Left cardiac atrium (tissue), 4 donors: ENCODE measurements around the gene ABCA13. TPM values are rescaled to one million over a fixed set of nuclear protein-coding genes. Genes with fewer than 3 reads are reported as not detected.

Experiments
- ATAC-seq, 2 donors: fragments of 200-7000 bp; cut with Tn5 transposase; one replicate each; pipeline ENCODE4 v1.9.1; 2020; ENCODE audit warnings: mild to moderate bottlenecking in 2 of 2, moderate library complexity in 2 of 2
- DNase-seq: peaks from one replicate; pipeline ENCODE4 v3.0.0-alpha.2; 2020
- intact Hi-C, 2 donors: fragments of 100-400 bp; cut with DNase I; formaldehyde crosslinking; loops; one replicate each; pipeline versions ENCODE4 v1.14.1 to v1.15.1; 2022 to 2023
- total RNA-seq, 2 donors: library from RNA; stranded (reverse); fragmentation: NEBNext Ultra II Directional; extraction: Animal tissue kit (Norgen Biotek cat#: 25700); gene quantifications; one replicate each; pipeline ENCODE4 v1.2.1, GENCODE V29; 2021
- donor health status: DM: no; HTN: yes; CAD: no.
- donor health status: DM: no; HTN: yes; CAD: no; lungs with severe emphysema.
- donor health status: DM: yes; HTN: yes; CAD: no.
- donor health status: Dilated cardiomyopathy.

The ABCA13 gene
- total RNA-seq, 2 donors from 2014 or later, result 0.05 TPM; not detected in 1

DNA sequence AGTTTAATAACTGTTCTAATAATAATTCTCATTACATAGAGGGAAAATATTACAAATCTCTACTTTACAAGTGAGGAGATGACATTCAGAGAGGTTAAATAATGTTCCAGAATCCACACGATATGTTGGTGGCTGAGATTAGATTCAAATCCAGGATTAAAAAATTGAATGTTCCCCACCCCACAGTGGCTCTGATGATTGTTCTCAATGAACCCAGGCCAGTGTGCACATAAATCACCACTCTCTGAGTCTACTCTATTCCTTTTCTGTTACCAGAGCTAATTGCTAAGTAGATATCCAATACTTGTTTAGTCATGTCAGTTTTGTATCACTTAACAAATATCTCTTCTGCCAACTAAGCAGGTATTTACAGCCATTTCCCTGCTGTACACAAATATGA is 281.0 kb downstream of the ABCA13 start:
- intact Hi-C loops, result no loop called here
- no peak for ATAC-seq

DNA sequence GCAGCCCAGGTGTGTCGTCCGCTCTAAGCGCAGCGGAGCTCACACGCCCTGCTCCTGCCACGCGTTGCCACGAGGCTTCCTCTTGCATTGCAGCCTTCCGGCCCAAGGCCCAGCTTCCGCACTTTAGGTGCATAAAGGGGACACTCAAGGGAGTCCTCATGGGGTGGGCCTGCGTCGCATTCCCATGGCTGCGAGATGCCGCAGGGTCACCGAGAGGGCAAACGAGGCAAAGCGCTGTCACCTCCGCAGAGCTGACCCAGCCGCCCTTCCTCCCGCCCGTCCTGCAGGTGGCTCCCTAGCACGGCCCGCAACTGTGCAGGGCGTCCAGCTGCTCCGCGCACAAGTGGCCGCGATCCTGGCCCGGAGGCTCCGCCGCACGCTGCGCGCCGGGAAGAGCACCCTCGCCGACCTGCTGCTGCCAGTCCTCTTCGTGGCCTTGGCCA is 283.5 kb downstream of the ABCA13 start:
- intact Hi-C loops, result no loop called here
- ATAC-seq (no peak), DNase-seq (no peak)

More for the DNA sequence above, 281.0 kb downstream of the ABCA13 start:
- no peak for DNase-seq

DNA sequence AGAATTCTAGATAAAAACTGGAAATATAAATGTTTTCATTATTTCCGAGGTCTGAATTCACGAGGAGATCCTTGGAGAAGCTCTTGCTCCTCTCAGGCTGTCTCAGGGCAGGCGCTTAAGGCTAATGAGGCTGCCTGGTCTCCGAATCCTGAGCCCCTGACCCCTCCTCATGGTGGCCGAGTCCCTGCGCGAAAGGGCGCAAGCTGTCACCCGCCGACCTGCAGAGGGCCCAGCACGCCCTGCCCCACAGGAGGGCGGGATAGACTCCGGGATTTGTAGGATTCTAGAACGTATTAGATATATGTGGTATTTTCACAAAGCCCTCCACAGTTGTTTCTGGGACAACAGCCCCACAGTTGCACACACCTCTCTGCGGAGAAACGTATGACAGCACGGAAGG is 284.1 kb downstream of the ABCA13 start:
- DNase-seq (no peak), ATAC-seq (no peak)
- intact Hi-C loops, result no loop called here

DNA sequence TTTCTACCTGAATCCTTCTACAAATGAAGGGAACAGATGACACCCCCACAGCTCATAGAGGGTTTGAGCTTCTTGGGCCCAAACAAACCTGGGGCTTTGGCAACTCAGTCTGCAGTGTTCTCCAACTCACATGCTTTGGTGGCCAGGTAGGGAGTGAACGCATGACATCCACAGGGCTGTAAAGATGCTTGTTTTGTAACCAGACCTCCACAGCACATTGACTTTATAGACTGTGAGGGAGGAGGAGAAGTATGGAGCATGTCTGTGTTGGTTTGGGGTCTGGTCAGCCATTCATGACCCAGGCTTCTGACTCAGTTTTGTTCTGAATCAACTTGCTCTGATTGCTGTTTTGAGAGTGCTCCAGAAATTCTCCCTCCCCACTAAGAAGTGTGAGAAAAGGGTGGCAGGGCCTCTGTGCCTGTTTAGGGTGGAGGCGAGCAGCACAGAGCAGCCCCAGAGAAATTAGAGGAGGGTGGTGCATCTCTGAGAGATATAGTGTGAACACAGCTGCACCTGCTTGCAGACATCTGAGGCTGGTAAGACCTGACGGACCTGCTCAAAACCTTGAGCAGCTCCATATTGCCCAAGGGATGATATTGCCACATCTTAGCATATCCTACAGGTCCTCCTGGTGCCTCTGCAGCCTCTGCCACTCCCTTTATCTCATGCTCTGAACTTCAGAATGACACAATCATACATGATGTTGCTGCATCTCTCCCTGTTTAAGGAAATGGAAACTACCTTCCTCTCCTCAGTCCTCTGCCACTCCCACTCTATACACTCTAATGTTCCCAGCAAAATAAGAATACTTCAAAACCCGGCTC is 287.7 kb downstream of the ABCA13 start:
- intact Hi-C loops, result no loop called here
- DNase-seq (no peak), ATAC-seq (no peak)

DNA sequence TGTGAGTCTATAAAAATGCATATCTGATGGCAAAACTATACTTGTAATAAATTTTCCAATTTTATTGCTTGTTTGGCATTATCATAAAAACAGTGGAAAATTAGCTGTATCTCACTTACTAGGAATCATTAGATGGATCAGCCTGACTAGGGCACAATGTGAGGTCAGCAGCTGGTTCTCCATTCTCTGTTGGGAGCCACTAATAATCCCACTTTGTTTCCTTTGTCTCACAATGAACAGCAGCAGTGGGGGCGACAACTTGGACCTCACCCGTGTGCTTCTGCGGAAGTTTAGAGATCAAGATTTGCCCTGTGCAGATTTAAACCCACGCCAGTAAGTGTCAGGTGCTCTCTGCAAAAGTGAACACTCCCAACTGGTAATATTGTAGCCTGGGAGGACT is 295.5 kb downstream of the ABCA13 start:
- DNase-seq (no peak), ATAC-seq (no peak)
- intact Hi-C loops, result no loop called here

DNA sequence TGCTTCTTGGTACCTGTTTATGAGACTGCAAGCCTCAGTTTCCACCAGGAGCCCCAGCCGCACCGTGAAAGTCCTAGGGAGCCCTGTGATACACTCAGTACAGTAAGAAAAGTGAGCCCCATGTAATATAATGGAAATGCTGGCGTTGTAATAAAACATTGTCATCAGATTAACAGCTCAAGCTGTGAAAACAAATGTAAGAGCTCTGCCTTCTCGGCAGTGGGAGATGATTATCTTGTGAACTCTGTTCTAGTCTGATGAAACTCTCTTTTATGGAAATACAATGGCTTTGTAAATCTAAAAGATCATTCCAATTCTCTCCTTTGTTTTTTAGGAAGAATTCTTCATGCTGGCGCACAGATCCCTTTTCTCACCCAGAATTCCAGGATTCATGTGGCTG is 299.9 kb downstream of the ABCA13 start:
- DNase-seq (no peak), ATAC-seq (no peak)
- intact Hi-C loops, result no loop called here

DNA sequence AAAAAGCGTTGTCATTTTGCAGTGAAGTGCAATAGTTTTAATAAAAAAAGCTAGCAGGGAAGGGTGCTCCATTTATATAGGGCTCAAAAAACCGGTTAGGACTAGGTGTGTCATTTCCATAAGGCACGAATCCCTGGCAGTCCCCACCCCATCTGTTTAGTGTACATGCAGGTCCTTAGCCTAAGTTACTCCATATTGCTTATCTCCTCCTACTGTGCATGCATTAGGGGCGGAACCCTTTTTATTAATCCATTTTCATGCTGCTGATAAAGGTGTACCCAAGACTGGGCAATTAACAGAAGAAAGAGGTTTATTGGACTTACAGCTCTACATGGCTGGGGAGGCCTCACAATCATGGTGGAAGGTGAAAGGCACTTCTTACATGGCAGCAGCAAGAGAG is 301.4 kb downstream of the ABCA13 start:
- ATAC-seq (no peak), DNase-seq (no peak)
- intact Hi-C loops, result no loop called here

DNA sequence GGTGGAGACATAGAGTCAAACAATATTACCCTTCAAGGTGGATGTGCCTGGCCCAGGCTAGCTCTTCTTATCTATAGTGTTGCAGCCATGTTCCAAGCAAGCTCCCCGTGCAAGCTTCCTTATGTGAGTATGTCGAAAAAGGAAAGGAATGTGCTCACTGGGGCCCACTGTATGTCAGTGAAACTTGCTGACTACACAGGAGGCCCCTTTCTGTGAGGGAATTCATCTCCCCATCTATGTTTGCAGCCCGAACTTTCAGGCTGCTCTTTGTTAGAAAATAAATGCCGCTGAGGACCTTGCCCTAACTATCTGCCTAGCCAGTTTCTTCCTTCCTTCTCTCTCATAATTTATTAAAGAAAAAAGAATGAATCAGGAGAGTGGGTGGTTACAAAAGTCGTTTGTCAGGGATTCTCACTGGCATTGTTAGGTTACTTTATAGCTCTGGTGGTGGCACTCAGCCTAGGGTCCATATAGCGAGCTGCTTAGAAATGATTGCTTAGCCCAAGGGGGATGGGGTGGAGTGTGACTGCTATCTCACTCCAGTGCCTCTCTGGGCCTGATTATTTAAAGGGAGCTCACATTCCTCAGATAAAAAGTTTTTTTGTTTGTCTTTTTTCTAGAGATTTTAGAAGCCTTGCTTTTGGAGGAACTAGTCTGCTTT is 302.1 kb downstream of the ABCA13 start:
- intact Hi-C loops, result no loop called here
- DNase-seq (no peak), ATAC-seq (no peak)

DNA sequence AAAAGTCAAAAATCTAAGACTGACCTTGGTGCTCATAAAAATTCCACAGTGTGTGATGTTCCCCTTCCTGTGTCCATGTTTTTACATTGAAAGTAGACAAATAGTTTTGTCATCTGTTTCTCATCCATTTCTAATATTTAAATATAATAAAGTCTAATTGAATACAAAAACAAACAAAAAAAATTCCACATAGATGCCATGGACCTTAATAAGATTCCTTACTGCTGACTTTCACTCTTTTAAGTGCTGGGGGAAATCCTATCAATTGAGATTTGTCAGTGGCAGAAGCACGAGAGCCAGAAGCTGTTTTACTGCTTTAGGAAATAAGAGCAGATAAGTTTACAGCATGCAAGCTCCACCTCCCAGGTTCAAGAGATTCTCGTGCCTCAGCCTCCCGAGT is 310.0 kb downstream of the ABCA13 start:
- no peak for ATAC-seq
- intact Hi-C loops, result no loop called here
- DNase-seq, result no peak

DNA sequence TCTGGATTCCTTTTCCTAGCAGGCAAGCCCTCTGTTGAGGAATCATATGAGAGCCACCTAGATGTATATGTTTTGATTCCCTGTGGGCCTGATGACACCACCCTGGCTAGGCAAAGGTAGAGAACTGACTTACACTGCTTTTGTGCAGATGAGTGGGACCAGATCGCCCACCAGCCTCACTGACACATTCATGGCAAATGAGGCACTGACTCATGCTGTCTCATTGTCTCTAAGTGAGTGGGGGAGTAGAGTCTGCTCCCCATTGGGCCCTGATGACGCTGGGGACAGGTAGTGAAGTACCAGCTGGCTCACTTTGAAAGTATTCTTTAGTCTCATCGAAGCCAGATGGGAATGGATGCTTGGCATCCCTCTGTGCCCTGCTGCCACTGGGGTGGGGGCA is 326.3 kb downstream of the ABCA13 start:
- ATAC-seq, result no peak
- intact Hi-C loops, result no loop called here

DNA sequence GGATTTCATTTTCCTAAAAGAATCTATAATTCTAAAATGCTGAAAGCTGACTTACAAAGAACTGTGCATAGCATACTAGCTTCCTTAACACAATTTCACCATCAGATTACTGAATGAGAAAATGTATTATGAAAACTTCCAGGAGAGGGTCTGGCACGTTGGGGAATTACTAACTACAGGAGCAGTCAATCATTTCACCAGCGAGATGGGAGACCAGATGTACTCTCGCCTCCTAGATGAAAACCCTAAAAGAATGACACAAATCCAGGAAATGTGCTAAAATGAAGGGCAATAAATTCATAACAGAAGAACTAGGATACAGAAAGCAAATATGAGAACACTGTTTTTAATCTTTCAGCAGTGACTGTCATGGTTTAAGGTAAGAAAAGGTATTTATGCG is 330.8 kb downstream of the ABCA13 start:
- DNase-seq, result no peak
- intact Hi-C loops, result no loop called here
- ATAC-seq, result no peak

More for the DNA sequence above, 326.3 kb downstream of the ABCA13 start:
- DNase-seq, result no peak

DNA sequence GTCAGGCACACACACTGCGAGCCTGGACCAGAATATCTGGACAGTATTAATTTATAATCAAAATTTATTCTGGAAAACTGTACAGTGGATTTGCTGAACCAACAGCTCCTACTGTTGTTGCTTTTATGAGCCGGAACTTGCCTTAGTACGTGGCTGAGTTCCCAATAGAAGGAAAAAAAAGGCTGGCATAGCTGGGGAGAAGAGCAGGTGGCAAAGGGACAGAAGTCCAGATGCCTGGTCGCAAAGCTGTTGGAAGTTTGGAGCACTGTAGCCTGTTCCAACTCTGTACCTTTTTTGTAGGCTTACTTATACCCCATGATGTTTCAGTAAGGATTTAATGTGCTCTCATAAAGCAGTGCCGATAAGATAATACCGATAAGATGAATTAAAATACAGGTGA is 333.8 kb downstream of the ABCA13 start:
- no peak for ATAC-seq
- intact Hi-C loops, result no loop called here
- no peak for DNase-seq

DNA sequence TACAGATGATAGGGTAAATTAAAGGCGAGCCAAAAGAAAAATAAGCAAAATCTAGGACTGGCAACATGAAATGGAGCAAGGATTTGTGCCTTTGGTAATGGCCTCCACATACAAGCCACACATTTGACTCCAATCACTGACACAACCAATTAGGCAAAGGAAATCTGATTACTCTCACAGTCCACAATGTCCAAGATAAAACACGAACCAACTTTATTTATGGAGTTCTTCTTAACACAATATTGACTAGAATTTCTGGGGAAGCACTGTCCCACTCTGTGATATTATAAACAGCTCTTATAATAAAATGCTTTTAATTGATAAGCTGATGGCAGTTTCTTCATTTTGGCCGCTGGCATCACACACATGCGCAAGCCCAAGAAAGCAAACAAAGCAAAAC is 334.2 kb downstream of the ABCA13 start:
- no peak for DNase-seq
- ATAC-seq, result no peak
- intact Hi-C loops, result no loop called here

DNA sequence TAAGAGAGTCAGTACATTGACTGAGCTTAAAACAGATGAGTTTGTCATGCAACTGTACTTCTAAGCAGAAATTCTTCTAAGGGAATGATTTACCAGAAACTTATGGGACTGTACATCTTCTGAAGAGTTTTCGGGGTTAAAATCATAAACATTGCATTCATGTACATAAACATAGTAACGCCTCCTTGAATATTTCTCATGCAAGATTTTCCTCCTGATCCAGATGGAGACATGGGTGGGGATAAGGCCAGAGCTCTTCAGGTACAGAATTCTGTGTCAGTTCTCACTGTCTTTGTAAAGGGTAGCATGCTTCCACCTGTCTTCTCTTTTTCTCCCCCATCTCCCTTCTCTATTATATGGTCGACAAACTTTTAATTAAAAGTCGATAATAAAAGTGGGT is 335.3 kb downstream of the ABCA13 start:
- intact Hi-C loops, result no loop called here
- DNase-seq (no peak), ATAC-seq (no peak)

DNA sequence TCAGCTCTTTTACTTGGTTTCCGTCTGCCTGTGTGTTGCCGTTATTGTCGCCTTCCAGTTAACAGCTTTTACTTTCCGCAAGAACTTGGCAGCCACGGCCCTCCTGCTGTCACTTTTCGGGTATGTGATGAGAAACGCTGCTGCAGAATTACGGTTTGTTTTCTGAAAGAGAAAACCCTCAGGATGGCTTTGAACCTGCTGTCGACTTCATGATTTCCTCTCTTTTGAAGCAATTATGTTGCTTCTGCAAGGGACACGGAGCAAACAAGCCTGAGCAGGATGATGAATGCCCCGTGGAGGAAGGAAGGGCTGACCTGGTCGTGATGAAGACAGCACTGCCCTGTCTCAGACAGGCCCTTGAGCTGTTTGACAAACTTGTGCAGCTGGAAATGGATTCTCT is 339.8 kb downstream of the ABCA13 start:
- no peak for DNase-seq
- intact Hi-C loops, result no loop called here
- ATAC-seq, result no peak

DNA sequence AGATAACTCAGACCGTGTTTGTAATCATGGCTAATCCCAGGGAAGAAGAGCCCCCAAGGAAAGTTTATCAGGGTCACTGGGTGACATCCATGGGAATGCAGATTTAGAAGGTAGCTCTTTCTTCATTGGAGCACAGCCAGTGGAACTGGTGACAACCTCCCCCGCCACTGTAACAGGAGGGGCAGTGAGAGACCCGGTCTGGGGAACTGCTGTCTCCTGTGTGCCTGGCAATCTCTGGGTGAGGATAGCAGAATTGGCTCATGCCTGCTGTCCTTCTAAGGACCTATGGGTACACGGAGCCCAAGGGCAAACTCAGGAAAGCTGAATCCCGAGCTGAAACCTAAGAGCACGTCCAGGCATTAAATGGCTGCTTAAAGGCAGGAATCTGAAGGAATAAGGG is 341.6 kb downstream of the ABCA13 start:
- ATAC-seq (no peak), DNase-seq (no peak)
- intact Hi-C loops, result no loop called here

DNA sequence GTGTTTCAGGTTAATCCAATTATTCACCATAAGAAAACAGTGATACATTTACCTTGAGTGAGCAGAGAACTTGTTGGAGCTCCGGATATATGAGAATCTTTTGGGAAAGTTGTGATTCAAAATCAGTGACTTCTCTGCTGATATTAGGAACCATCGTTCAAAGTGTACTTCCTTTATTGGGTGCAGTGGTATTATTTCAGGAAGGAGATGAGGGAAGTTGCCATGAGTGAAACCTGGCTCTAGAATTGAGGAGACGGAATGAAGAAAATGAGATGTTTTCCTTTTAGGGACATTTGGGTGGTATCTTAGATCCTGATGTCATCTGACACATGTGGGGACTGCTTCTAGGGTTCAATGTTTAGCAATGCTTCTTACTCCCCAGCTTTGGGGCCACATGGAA is 343.9 kb downstream of the ABCA13 start:
- DNase-seq, result no peak
- intact Hi-C loops, result no loop called here
- no peak for ATAC-seq

DNA sequence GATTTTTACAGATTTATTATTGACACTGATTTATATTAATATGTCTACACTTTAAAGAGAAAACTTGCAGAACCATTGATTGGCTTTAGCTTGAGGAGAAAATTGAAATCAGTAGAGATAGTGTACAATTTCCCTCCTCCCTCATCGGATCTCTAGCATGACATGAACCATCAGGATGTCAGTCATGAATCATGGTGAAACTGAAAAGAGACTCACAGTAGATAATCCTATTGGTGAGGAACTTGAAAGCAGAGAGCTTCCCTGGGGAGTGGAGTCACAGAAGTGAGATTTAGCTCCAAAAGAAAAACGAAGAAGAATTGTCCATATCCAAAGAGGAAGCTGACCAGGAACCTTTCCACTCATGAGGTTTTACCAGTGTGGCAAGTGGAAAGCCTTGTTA is 346.8 kb downstream of the ABCA13 start:
- ATAC-seq, result no peak
- no peak for DNase-seq
- intact Hi-C loops, result no loop called here

DNA sequence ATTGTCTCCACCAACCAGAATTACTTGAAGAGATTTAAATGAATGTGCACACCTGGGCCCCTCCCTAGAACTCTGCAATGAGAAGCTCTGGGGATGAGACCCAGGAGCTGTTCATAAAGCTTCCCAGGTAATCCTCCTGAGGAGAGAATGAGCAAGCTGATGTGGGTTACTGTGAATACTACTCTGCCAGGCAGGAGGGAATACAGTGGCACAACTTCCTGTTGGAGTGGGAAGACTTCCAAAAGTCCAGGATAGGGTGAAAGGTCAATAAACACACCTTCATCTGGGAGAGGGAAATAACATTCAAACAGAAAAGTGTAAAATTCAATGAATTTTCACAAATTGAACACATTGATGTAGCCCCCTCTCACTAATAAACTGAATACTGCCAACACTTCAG is 351.4 kb downstream of the ABCA13 start:
- ATAC-seq, result no peak
- intact Hi-C loops, result no loop called here
- no peak for DNase-seq

DNA sequence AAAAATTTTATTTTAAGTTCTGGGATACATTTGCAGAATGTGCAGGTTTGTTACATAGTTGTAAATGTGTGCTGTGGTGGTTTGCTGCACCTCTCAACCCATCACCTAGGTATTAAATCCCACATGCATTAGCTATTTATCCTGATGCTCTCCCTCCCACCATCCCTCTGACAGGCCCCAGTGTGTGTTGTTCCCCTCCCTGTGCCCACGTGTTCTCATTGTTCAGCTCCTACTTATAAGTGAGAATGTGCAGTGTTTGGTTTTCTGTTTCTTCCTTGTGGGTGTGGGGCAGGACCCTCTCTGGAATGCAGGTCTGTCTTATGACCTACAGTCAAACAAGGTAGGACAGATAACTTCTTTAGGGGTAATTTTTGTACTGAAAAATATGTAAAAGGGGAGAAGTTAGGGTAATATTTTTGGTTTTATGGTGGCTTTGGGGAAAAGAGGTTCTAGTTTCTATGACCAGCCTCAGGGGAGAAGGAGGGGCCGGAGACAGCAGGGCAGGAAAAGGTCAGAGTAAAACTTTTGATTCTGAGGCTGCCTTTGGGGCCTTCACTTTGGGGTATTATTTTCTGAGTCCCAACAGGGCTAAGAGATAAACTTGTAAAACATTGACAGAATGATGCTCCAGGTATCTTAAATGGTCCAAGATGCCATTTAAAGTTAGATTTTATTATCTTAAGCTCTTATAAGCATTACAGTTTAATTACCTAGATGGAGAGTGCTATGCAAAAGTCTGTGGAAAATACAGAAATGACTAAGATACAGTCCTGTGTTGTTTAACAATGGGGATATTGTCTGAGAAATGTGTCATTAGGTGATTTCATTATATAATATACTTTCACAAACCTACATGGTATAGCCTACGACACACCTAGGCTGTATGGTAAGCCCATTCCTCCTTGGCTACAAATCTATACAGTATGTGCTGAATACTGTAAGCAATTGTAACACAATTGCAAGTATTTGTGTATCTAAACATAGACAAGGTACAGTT is 354.8 kb downstream of the ABCA13 start:
- ATAC-seq (no peak), DNase-seq (no peak)
- intact Hi-C loops, result no loop called here
